GM18520 (cell line): ENCODE results near the gene TGFB3.

ENCODE experiments used
- ATAC-seq: cut with Tn5 transposase; IDR thresholded peaks from one replicate; pipeline ENCODE4 v1.9.1; 2021; ENCODE audit not compliant: unreplicated experiment

TGFB3 gene

DNA sequence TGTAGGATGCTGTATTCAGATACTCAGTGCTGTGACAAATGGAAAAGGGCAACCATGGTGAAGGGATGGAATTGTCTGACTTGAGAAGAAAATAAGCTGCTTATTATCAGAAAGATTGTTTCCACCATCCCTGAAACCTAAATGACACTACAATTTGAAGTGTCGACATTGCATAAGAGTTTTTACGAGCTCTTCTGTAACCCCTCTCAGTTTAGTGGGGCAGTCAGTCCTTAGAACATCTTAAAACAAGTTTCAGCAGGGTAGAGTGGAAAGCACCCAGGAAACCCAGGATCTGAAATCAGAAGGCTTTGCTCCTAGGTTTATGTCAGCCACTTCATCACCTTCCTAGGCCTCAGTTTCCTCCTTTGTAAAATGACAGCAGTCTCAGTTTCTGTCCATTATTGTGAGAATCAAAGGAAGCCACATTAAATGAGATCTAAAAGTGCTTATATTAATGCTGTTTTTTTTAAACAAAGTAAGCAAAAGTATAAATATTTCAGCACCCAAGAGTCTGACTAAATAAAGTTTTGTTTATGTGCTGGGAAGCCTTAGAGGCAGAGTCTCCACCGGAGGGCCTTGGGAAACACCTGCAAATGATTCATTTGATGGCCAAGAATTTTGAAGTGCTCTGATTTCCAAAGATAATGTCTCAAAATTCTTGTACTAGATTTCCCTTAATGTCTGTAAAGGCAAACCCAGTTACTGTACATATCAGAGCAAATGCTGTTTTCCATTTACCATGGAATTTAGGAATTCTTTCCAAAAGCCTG lies 5.6 kb upstream of the TGFB3 start:
- ATAC-seq = no peak

DNA sequence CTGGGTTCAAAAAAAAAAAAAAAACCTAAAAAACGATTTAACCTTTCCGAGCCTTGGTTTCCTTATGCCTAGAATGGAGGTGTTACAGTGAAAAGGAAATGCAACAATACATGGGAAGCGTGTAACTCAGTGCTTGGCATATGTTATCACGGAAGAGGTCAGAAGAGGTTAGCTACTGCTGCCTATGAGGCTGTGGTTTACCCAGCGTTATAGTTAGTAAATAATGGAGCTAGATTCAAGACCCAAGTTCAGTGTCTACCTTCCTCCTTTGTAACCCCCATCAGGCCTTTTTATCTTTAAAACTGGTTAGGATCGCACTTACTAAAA lies 4.6 kb upstream of the TGFB3 start:
- no peak for ATAC-seq

- peak; percentile 47 for ATAC-seq
Observed at GRCh38 chr14:75985618-75986438, 4.0 kb upstream of the TGFB3 start, which contains the start of gene IFT43. Gene IFT43 (plus strand): TSS chr14:75985763. CDS start chr14:75985787, 24 bp downstream.

- ATAC-seq = no peak
Observed at GRCh38 chr14:75984674-75985073, 2.9 kb upstream of the TGFB3 start.

DNA sequence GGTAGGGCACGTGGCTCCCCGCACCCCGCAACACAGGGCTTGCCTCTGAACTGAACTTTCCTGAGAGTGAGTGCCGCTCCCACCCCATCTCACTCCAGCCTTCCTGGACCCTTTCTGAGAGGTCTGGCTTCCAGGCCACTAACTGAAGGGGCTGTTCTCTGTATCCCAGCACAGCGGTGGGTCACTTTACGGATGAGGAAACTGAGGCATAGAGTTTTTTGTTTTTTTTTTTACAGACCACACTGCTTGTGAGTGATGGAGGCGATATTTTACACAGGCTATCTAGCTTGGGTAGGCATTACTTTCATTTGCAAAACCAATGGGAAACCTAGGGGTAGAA lies 1.2 kb upstream of the TGFB3 start:
- no peak for ATAC-seq

DNA sequence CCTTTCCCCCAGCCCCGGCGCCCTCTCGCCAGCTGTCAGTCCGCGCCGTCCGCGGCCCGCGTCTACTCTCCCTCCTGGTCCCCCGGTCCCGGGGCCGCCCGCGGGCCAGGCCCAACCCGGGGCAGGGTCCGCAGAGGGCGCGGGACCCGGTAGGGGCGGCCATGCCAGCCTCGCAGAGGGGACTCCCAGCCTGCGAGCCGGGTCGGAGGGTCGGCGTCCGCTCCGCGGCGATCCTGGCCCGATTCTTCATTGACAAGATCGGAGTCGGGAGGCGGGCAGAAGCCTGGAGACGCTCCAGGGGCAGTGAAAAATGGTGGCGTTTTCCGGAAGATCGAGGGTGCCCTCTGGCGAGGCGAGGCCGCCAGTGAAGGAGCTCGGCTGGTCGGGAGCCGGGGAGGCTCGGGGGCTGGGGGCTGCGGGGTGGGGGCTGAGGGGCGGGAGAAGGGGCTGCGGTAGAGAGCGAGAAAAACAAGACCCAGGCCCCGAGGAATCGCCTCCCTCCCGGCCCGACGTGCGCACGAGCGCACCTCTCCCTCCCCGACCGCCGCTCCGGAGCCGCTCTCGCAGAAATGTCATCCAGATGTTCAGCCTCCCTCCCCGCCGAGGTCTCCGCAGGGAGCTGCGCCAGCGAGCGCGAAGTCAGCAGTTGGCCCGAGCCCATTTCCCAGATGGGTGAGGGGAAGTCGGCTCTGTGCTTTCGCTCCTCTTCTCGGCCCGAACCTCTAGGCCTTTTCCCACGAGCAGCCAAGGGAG lies 647 bp upstream of the TGFB3 start:
- ATAC-seq = peak; percentile 43

DNA sequence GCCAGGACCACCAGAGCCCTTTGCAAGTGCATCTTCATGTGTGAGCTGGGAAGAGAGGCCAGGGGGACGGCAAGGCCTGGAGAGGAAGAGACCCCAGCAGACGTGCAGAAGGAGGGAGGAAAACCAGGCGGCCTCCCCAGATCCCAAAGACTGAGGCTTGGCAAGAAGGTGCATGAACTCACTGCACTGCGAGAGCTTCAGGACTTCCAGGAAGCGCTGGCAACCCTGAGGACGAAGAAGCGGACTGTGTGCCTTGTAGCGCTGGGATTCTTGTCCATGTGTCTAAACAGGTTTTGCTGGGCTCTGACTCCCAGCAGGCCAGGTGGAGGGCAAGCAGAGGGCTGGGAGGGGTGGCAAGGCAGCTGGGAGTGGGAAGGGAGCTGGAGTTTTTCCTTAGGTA lies 939 bp downstream of the TGFB3 start:
- no peak for ATAC-seq

DNA sequence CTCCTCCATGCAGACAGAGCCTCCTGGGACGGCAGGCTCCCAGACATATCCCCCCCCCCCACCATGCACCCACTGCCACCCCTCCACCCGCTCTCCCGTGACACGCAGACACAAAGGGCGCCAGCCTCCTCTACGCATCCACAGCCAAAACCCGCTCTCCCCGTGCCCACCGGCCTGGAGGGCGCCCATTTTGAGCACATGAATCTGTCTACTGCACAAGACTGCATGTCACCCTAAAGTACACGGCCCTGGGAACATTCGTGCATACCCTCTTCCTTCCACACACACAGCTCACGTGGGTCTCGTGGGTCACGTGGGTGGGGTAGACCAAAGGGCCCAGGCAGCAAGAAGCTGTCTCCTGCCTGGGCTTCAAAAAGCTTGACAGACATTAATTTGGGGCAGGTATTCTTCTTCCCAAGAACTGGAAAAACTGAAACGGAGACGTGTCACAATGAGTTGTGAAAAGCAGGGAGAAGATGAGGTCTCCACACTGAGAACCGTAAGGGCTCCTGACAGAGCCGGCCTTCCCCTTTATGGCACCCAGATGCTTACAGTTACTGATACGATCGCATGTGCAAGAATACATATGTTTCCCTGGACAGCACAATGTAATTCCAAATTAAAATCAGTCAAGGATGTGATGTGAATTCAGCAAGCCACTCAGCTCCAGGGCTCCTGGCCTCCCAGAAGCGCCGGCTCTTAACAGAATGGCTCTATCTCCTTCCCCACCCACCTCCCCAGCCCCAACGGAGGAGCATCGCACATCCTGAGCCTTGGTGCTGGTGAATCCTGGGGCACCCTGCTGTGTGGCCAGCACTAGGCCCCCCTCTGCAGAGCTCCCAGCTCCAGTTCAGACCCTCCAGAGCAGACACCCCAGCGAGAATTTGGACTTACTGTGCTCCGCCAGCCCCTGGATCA lies 1.9 kb downstream of the TGFB3 start:
- no peak for ATAC-seq

DNA sequence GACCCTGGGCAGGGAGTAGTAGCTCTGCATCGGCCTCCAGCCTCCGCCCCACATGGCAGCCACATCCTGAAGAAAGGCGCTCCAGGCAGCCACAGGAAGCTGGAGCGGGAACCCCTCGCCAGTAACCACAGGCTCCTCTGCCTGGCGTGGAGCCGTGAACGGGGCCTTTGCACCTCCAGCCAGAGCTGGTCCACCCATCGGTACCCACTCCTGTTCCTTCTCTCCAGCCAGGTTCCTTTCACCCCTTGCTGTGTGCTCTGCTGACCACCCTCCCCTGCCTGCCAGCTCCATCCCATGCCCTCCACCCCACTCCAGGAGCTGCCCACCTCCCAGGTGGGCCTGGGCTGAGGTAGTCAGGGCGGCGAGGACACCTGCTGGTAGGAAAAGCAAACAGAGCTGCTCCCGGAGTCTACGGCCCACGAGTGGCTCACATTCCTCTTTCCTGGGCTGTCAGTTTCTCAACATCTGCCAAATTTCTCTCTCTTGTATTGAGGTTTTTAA lies 2.7 kb downstream of the TGFB3 start:
- ATAC-seq = no peak

- ATAC-seq = no peak
Observed at GRCh38 chr14:75978249-75978731, 3.5 kb downstream of the TGFB3 start.

DNA sequence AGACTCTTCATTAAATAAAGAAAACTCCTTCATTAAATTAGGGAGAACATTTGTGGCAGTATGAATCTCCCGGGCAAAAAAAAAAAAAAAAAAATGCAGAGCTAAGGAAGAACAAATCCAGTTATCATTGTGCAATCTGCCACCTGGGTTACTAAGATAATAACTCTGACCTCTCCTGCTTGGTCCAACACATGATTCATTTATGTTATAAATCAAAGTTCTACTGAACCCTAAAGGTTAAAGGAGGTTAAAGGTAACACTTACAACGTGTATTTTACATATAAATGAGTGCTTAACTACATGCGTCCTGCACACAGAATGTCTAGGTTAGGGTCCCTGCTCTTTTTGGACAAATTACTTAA lies 4.2 kb downstream of the TGFB3 start:
- ATAC-seq = no peak

- no peak for ATAC-seq
Observed at GRCh38 chr14:75976826-75977581, 4.8 kb downstream of the TGFB3 start.

DNA sequence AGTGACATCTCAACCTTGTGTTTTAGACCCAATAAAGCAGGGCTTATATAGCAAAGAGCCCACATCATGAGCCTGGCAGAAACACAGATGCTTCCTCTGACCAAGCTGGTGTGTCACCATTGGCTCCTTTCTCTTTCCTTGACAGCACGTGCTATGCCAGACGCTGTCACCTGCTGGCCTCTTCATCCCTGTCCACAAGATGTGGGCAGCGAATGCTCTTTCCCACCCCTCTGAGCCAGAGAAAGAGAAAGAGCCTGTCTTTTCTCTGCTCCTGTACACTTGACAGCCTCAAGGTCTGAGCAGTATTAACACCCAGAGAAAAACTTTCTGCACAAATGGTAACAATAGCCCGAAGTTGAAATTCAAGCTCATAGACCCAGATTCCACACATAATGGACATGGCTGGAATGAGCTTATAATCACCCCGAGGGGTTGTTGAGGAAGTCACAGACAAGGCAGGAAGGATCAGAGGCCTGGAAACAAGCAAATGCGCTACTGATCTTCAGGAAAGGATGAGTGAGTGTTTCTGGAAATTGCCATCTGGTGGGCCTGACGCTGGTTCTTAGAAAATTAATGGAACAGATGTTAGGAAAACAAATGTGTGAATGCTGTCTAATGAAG lies 8.9 kb downstream of the TGFB3 start:
- no peak for ATAC-seq

- no peak for ATAC-seq
Observed at GRCh38 chr14:75971509-75971908, 10.3 kb downstream of the TGFB3 start.

DNA sequence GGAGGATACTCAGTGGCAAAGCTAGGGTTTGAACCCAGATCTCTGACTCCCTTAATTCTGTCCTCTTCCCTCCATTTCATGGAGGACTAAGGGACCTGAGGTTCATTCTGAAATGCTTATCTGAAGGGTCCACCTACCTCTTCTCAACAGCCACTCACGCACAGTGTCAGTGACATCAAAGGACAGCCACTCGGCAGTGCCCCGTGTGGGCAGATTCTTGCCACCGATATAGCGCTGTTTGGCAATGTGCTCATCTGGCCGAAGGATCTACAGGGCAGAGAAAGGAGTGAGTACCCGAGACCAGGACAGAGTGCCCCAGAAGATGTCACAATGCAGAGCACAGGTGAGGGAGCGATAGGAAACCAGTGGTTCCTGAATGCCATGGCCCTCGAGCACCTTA lies 10.8 kb downstream of the TGFB3 start:
- ATAC-seq = no peak

GRCh38 chr14:75969891-75970290 lies 11.9 kb downstream of the TGFB3 start:
- ATAC-seq = no peak

DNA sequence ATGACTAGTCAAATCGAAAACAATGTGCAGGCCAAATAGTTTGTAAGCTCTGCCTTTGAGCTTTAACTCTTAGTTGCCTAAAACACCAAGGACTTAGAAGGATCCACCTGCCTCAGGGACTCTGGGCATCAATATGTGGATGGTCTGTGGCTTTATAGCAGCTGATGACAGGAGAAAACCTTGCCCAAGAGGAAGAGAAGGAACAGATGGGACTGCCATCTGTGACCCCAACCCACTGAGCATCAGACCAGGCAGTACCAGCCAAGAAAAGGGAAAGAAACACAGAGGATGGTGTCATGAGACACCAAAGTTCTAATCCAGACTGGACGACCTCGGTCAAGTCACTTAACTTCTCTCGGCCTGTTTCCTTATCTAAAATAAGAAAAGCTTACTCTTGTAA lies 12.7 kb downstream of the TGFB3 start:
- no peak for ATAC-seq

DNA sequence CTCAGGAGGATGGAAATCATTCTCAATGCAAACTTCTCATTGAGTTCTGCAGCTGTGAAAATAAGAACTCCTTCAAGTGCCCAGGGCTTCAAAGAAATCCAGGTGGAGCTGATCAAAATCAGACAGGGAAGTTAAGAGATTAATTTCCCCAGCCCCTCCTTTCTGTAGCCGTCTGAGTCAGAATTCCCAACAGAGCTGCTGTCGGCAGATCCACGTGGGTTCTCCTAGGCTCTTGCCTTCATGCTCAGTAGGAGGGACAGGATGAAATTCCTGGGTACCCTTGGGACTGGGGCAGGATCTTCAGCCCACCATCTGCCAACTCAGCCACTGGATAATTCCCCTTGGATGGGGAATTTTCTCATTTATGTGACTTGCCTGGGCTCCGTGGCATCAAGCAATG lies 13.3 kb downstream of the TGFB3 start:
- ATAC-seq = no peak

- ATAC-seq = no peak
Observed at GRCh38 chr14:75967866-75968265, 13.9 kb downstream of the TGFB3 start.
